KG1 (cell line): ENCODE data around the gene DCAF7.

Experiments
- DNase-seq: peaks from one replicate; lab custom pipeline; 2025; lab: John Stamatoyannopoulos, UW

DCAF7 gene

DNA sequence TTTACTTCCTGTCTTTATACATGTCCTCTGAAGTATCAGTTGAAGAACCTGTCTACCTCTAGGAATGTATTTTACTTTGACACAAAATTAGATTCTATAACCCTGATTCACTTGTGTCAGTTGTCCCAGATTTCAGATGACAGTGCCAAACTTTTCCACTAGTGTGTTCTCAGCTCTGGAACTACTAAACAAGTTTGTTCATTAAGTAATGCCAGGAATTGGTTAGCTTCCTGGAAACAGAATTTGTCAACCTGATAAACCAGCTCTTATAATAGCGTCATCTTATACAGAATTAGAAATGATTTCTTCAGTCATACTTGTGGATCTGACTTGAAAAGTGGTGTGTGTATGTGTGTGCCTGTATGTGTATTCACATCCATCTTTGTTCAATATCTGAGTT lies 79.3 kb downstream of the DCAF7 start:
- no peak for DNase-seq

- no peak for DNase-seq
Measured at GRCh38 chr17:63631062-63631461, 80.8 kb downstream of the DCAF7 start.

DNA sequence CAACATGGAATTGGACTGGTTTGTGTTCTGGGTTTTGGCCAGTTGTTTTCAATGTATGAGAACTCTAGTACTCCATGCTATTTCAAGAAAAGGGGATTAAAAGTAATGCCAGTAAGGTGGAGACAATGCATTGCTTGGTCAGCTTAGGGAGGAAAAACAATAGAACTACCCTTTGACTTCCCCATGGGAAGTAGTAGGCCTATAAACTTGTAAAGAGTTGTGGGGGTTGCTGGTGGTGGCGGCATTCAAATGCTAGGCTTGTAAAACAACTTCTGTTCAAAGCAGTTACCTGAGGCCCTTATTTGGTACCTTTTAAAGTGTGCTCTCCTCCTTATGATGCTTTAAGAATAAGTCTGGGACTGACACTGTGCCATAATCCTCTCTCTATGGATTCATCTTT lies 81.3 kb downstream of the DCAF7 start:
- DNase-seq = no peak

DNA sequence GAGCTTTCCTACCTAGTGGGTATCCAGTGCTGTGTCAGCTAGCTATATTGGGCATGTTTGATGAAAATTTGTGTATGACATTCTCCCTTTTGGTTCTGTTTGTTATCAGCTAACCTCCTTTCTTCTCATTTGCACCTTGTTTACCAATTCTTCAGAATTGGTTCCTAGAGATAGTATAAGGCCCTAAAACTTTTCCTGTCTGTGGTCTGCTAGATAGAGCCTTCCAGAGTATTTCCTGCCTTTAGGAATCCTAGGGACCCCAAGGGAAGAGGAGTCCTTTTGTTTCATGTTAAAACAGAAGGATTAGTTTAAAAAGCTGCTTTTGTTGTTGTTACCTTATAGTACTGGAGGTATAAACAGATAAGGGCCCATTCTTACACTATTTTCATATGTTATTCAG lies 83.5 kb downstream of the DCAF7 start:
- no peak for DNase-seq

DNA sequence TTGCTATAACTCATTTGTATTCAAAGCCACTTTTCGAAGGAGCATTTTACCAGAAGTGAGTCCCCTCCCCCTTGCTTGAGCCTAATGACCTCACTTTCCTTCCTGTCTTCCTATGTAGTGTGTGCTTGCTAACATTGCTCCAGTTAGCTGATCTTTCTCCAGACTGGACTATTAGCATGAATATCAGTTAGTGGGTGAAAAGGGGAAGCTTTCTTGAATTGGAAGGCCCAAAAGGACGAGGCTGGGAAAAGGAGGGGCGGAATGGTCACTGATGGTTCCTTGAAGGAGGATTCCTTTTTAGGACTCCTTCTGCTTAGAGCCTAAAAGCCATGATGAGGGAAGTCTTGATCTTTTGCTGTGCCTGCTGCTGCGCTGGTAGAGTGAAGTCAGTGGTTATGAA lies 83.9 kb downstream of the DCAF7 start:
- DNase-seq = no peak

DNA sequence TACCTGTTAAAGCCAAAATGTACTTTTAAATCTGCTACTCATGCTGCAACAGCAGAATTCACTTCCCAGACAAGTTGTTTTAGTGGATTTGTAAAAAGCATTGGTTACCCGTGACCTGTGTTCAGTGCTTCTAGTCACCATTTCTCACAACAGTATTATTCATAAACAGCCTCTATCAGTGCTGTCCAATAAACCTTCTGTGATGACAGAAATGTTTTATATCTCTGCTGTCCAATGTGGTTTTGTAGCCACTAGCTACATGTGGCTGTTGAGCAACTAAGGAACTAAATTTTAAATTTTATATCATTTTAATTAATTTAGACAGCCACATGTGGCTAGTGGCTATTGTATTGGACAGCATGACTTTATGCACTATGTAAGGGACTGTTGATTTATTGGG lies 84.5 kb downstream of the DCAF7 start:
- no peak for DNase-seq

- no peak for DNase-seq
Measured at GRCh38 chr17:63635290-63635689, 85.0 kb downstream of the DCAF7 start.

DNA sequence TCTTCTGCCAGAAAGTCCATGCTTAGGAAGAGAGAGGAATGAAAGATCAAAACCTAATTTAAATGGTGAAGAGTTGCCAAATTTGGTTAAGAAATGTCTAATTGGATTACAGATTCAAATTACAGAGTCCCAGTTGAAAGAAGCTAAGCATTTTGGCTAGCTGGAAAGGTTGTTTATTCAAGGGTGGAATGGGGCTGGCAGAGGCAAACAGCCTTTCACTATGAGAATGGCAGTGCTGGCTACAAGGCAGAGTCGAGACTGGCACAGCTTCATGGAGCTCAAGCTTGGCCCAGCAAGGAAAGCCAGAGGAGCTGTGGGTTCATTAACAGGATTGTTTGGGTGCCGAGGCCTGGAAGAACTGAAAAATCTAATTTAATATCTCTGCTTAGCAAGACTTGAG lies 85.5 kb downstream of the DCAF7 start:
- DNase-seq = no peak

GRCh38 chr17:63639125-63639524 lies 88.8 kb downstream of the DCAF7 start:
- DNase-seq = no peak

- no peak for DNase-seq
Measured at GRCh38 chr17:63640038-63640437, 89.8 kb downstream of the DCAF7 start.

- no peak for DNase-seq
Measured at GRCh38 chr17:63641692-63642448, 91.6 kb downstream of the DCAF7 start.
